CD4-positive, alpha-beta memory T cell (primary cell): ENCODE results near the gene APOL2. TPM values are rescaled to one million over a fixed set of nuclear protein-coding genes. Genes with fewer than 3 reads are reported as not detected.

Experiments
- CTCF ChIA-PET: fragments of 350-600 bp; sonication (Branson Sonifier 250); formaldehyde crosslinking; loops from one replicate; lab custom pipeline; 2021; ENCODE audit warnings: inconsistent platforms; ENCODE audit not compliant: partially characterized antibody; lab: Charles Lee
- POLR2A ChIA-PET: fragments of 350-600 bp; sonication (Branson Sonifier 250); formaldehyde crosslinking; loops from one replicate; lab custom pipeline; 2021; ENCODE audit not compliant: partially characterized antibody; lab: Charles Lee
- DNase-seq, 5 donors: peaks; one replicate each; pipeline versions ENCODE4 v3.0.0 to v3.0.0-alpha.2; 2020 to 2022; ENCODE audit warnings: mixed read lengths in 1 of 5
- H3K27ac ChIP-seq: one replicate; pipeline ENCODE4 v1.7.0; 2013; ENCODE audit warnings: low read depth, low read length
- H3K27me3 ChIP-seq: 2 replicates; pipeline ENCODE4 v1.7.0; 2013; ENCODE audit warnings: mild to moderate bottlenecking, low read length, moderate library complexity; ENCODE audit not compliant: insufficient read depth
- H3K36me3 ChIP-seq: 2 replicates; pipeline ENCODE4 v1.7.0; 2013; ENCODE audit warnings: mild to moderate bottlenecking, low read length, moderate library complexity; ENCODE audit not compliant: insufficient read depth
- H3K4me1 ChIP-seq: 2 replicates; pipeline ENCODE4 v1.7.0; 2013; ENCODE audit warnings: mild to moderate bottlenecking, low read length, moderate library complexity; ENCODE audit not compliant: insufficient read depth
- H3K4me3 ChIP-seq, 2 donors: one replicate each; pipeline ENCODE4 v1.7.0; 2013; ENCODE audit warnings: low read length in 2 of 2, mild to moderate bottlenecking in 1 of 2
- H3K9me3 ChIP-seq, 2 donors: one replicate each; pipeline ENCODE4 v1.7.0; 2013; ENCODE audit warnings: low read length in 2 of 2, control low read depth in 1 of 2; ENCODE audit not compliant: control insufficient read depth in 1 of 2
- H3K27ac Mint-ChIP-seq, 7 donors: one replicate each; pipeline ENCODE4 v1.8.0; 2020 to 2021; ENCODE audit warnings: mixed read lengths in 7 of 7, mild to moderate bottlenecking in 6 of 7, inconsistent platforms in 3 of 7, moderate library complexity in 3 of 7
- H3K27me3 Mint-ChIP-seq, 2 donors: one replicate each; pipeline ENCODE4 v1.8.0; 2020 to 2021; ENCODE audit warnings: mixed read lengths in 2 of 2
- H3K36me3 Mint-ChIP-seq, 2 donors: one replicate each; pipeline ENCODE4 v1.8.0; 2020 to 2021; ENCODE audit warnings: mixed read lengths in 2 of 2, inconsistent platforms in 1 of 2, mild to moderate bottlenecking in 1 of 2
- H3K4me1 Mint-ChIP-seq, 4 donors: one replicate each; pipeline ENCODE4 v1.8.0; 2020 to 2021; ENCODE audit warnings: mixed read lengths in 4 of 4, mild to moderate bottlenecking in 1 of 4
- H3K4me3 Mint-ChIP-seq, 8 donors: one replicate each; pipeline ENCODE4 v1.8.0; 2020 to 2021; ENCODE audit warnings: mixed read lengths in 8 of 8, mild to moderate bottlenecking in 7 of 8, moderate library complexity in 6 of 8, inconsistent platforms in 3 of 8
- H3K9me3 Mint-ChIP-seq, 8 donors: one replicate each; pipeline ENCODE4 v1.8.0; 2020 to 2021; ENCODE audit warnings: mixed read lengths in 8 of 8, mild to moderate bottlenecking in 5 of 8, inconsistent platforms in 3 of 8, moderate library complexity in 1 of 8
- intact Hi-C: fragments of 100-400 bp; cut with micrococcal nuclease; formaldehyde crosslinking; loops from one replicate; pipeline ENCODE4 v1.15.1; 2023
- polyA plus RNA-seq, 2 donors: library from polyadenylated mRNA; unstranded; fragments of 300-500 nt; fragmentation: Illumina TruSeq; gene quantifications; one replicate each; pipeline ENCODE4 v1.2.3, GENCODE V29; 2021
- total RNA-seq, 2 experiments: library from RNA; stranded (reverse); gene quantifications; one replicate each; pipeline ENCODE4 v1.2.3, GENCODE V29; 2021

Gene APOL2
- total and polyA plus RNA-seq, 4 experiments from 2014 or later: 24.4 to 103 (median 61.7) TPM

GRCh38 chr22:36225333-36225922 lies 13.9 kb downstream of the APOL2 start:
- Histone ChIP-seq H3K4me1 (peaks cover 3% of the 10 kb centered on the region), H3K4me3 (no peak overlapping the region), H3K9me3 (no peaks in the 10 kb centered on the region), H3K27me3 (no peaks in the 10 kb centered on the region), H3K27ac (no peak overlapping the region), H3K36me3 (peaks cover 27% of the 10 kb centered on the region)
- Mint-ChIP-seq H3K27me3 (no peaks in the 10 kb centered on the region), H3K9me3 (no peaks in the 10 kb centered on the region), H3K4me1 (peaks cover 4 to 8% (median 5%) of the 10 kb centered on the region in 4 donors), H3K4me3 (no peak overlapping the region), H3K36me3 (peaks cover 26 to 47% of the 10 kb centered on the region in 2 donors), H3K27ac (peak overlapping the region in 2 of 7 donors; percentile 42 to 60)
- no peak for DNase-seq
- CTCF ChIA-PET: interaction anchor here (2.1 to 3.2 kb wide), 2 partner anchors 9 to 12 kb away, joined by 5 to 10 read pairs; no protein-coding TSS in a partner anchor
- POLR2A ChIA-PET: no interaction called here
- intact Hi-C loops: no loop called here

- Histone ChIP-seq H3K9me3 (no peaks in the 10 kb centered on the region), H3K27me3 (no peaks in the 10 kb centered on the region), H3K27ac (no peak overlapping the region), H3K4me3 (no peak overlapping the region), H3K4me1 (peaks cover 3% of the 10 kb centered on the region), H3K36me3 (peaks cover 18% of the 10 kb centered on the region)
- Mint-ChIP-seq H3K36me3 (peaks cover 20 to 38% of the 10 kb centered on the region in 2 donors), H3K27ac (peak overlapping the region in 1 of 7 donors; percentile 84), H3K4me1 (peaks cover 4 to 8% (median 5%) of the 10 kb centered on the region in 4 donors), H3K27me3 (no peaks in the 10 kb centered on the region), H3K4me3 (no peak overlapping the region), H3K9me3 (no peaks in the 10 kb centered on the region)
- no peak for DNase-seq
- POLR2A ChIA-PET: no interaction called here
- CTCF ChIA-PET: interaction anchor here (2.1 kb wide), 1 partner anchor 13 kb away, joined by 5 read pairs; no protein-coding TSS in a partner anchor
- intact Hi-C loops: no loop called here
Observed at GRCh38 chr22:36224245-36224644, 15.1 kb downstream of the APOL2 start.

GRCh38 chr22:36223504-36223903 lies 15.8 kb downstream of the APOL2 start:
- Histone ChIP-seq H3K4me3 (no peak overlapping the region), H3K4me1 (peaks cover 3% of the 10 kb centered on the region), H3K36me3 (peaks cover 13% of the 10 kb centered on the region), H3K27ac (no peak overlapping the region), H3K27me3 (no peaks in the 10 kb centered on the region), H3K9me3 (no peaks in the 10 kb centered on the region)
- intact Hi-C loops: no loop called here
- DNase-seq: no peak
- Mint-ChIP-seq H3K9me3 (no peaks in the 10 kb centered on the region), H3K4me1 (peaks cover 4 to 8% (median 5%) of the 10 kb centered on the region in 4 donors), H3K36me3 (peaks cover 13 to 31% of the 10 kb centered on the region in 2 donors), H3K27ac (peak overlapping the region in 1 of 7 donors; percentile 69), H3K27me3 (peaks cover 3 to 5% of the 10 kb centered on the region in 2 donors), H3K4me3 (no peak overlapping the region)
- ChIA-PET POLR2A (no interaction called here), CTCF (interaction anchor here (2.1 kb wide), 1 partner anchor 14 kb away, joined by 5 read pairs; no protein-coding TSS in a partner anchor)

GRCh38 chr22:36222887-36223450 lies 16.4 kb downstream of the APOL2 start:
- DNase-seq: no peak
- intact Hi-C loops: no loop called here
- H3K27me3 ChIP-seq: no peaks in the 10 kb centered on the region
- Mint-ChIP-seq H3K9me3 (no peaks in the 10 kb centered on the region), H3K36me3 (peaks cover 8 to 26% of the 10 kb centered on the region in 2 donors), H3K27ac (peak overlapping the region in 1 of 7 donors; percentile 69), H3K4me1 (peaks cover 4 to 8% (median 5%) of the 10 kb centered on the region in 4 donors), H3K27me3 (peaks cover 5 to 10% of the 10 kb centered on the region in 2 donors), H3K4me3 (no peak overlapping the region)
- CTCF ChIA-PET: interaction anchor here (1.0 kb wide), 2 partner anchors 15 to 55 kb away, joined by 3 to 4 read pairs; no protein-coding TSS in a partner anchor
- H3K4me1 ChIP-seq: peaks cover 3% of the 10 kb centered on the region
- POLR2A ChIA-PET: no interaction called here
- H3K27ac ChIP-seq: no peak overlapping the region
- H3K9me3 ChIP-seq: no peaks in the 10 kb centered on the region
- H3K4me3 ChIP-seq: no peak overlapping the region
- peaks cover 8% of the 10 kb centered on the region for H3K36me3 ChIP-seq

GRCh38 chr22:36221799-36222751 lies 17.3 kb downstream of the APOL2 start:
- POLR2A ChIA-PET: no interaction called here
- intact Hi-C loops: no loop called here
- H3K4me3 ChIP-seq: no peak overlapping the region
- H3K27me3 ChIP-seq: no peaks in the 10 kb centered on the region
- Mint-ChIP-seq H3K27me3 (peaks cover 9 to 14% of the 10 kb centered on the region in 2 donors), H3K4me3 (peak overlapping the region in 7 of 8 donors; percentile 54 to 73 (median 66)), H3K4me1 (peaks cover 4 to 8% (median 5%) of the 10 kb centered on the region in 4 donors), H3K36me3 (peaks cover 4 to 18% of the 10 kb centered on the region in 2 donors), H3K27ac (peak overlapping the region in 3 of 7 donors; percentile 58 to 82 (median 69)), H3K9me3 (no peaks in the 10 kb centered on the region)
- peaks cover 3% of the 10 kb centered on the region for H3K4me1 ChIP-seq
- H3K27ac ChIP-seq: no peak overlapping the region
- H3K9me3 ChIP-seq: no peaks in the 10 kb centered on the region
- CTCF ChIA-PET: interaction anchor here (0.9 to 2.3 kb wide), 5 partner anchors 16 to 56 kb away, joined by 3 to 10 read pairs (median 4); partner anchors contain the start of gene APOL2
- peak; percentile 26 to 50 (median 37) for DNase-seq
- no peaks in the 10 kb centered on the region for H3K36me3 ChIP-seq

- Mint-ChIP-seq H3K27me3 (peaks cover 14 to 23% of the 10 kb centered on the region in 2 donors), H3K9me3 (no peaks in the 10 kb centered on the region), H3K4me1 (peaks cover 4 to 8% (median 5%) of the 10 kb centered on the region in 4 donors), H3K27ac (peak overlapping the region in 2 of 7 donors; percentile 9 to 18), H3K36me3 (peaks cover 0 to 5% of the 10 kb centered on the region in 2 donors), H3K4me3 (no peak overlapping the region)
- Histone ChIP-seq H3K27ac (no peak overlapping the region), H3K4me3 (no peak overlapping the region), H3K27me3 (no peaks in the 10 kb centered on the region), H3K36me3 (no peaks in the 10 kb centered on the region), H3K9me3 (no peaks in the 10 kb centered on the region), H3K4me1 (peaks cover 3% of the 10 kb centered on the region)
- ChIA-PET POLR2A (no interaction called here), CTCF (interaction anchor here (0.8 to 2.3 kb wide), 3 partner anchors 18 to 64 kb away, joined by 3 to 10 read pairs (median 4); partner anchors contain the start of gene APOL2)
- no peak for DNase-seq
- intact Hi-C loops: no loop called here
Observed at GRCh38 chr22:36220451-36220921, 18.8 kb downstream of the APOL2 start.
